MG63 (cell line): ENCODE measurements around the gene DAD1. TPM values are rescaled to one million over a fixed set of nuclear protein-coding genes. Genes with fewer than 3 reads are reported as not detected.
"Not testable (repeated sequence)": the region's sequence is repeated elsewhere in the genome, so short reads cannot be mapped to it uniquely, and the experiment has no call there.

Experiments
- DNase-seq: peaks from one replicate; pipeline ENCODE4 v3.0.0-alpha.2; 2020
- H3K27me3 ChIP-seq: fragments of 250-450 bp; sonication (Bioruptor Pico); 2 replicates; pipeline ENCODE4 v1.5.1; 2020; ENCODE audit warnings: mild to moderate bottlenecking, moderate library complexity
- H3K36me3 ChIP-seq: fragments of 250-450 bp; sonication (Bioruptor Pico); 2 replicates; pipeline ENCODE4 v1.5.1; 2020; ENCODE audit warnings: mild to moderate bottlenecking, moderate library complexity
- H3K4me3 ChIP-seq: fragments of 250-450 bp; sonication (Bioruptor Pico); 2 replicates; pipeline ENCODE4 v1.5.1; 2020; ENCODE audit warnings: mild to moderate bottlenecking, moderate library complexity
- H3K9me3 ChIP-seq: fragments of 250-450 bp; sonication (Bioruptor Pico); 2 replicates; pipeline ENCODE4 v1.5.1; 2020; ENCODE audit warnings: mild to moderate bottlenecking, moderate library complexity
- total RNA-seq: library from RNA; depleted of rRNA; stranded (reverse); fragments of >200 nt; shearing (Covaris generic); gene quantifications from 2 replicates; pipeline ENCODE4 v1.2.3, GENCODE V29; 2014; ENCODE audit warnings: low replicate concordance

The DAD1 gene
- total RNA-seq, 1 experiment from 2014 or later = 292 TPM

DNA sequence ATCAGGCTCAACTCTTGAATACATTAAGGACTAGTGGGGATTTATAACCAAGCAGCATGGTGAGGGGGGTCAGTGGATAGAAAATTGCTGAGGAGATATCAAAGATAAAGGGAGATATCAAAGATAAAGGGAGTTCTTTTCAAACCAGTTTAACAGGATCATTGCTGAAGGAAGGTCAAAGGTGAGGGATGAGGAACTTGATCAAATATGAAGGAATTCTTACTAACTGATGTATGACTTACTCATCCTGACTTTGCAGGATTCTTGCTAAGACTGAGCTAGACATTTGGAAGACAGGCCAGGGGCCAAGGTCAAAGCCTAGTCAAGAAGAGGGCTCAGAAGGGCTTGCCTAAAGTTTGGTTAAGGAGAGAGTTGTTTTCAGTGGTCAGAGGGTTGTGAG, 13.8 kb upstream of the DAD1 start:
- Histone ChIP-seq H3K27me3 (no peaks in the 10 kb centered on the region), H3K9me3 (no peaks in the 10 kb centered on the region), H3K36me3 (peaks cover 2% of the 10 kb centered on the region), H3K4me3 (no peak overlapping the region)
- peak; percentile 36 for DNase-seq

DNA sequence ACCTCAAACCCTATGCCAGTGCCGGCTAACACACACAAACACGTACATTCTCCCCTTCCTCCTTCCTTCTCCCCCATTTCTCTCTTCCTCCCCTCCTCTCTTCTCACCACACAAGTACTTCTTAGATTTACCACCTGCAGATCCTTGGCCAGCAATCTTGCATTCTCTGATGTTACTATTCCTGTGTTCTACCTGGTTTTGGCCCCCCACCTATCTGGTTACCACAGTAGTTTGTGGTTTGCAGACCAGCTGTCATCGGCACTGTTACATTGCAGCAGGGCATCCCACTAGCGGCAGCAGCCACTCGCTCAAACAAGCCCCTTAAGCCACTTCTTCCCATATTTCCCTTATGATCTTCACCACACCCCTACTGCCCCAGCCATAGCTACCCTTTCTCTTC, 13.0 kb upstream of the DAD1 start:
- Histone ChIP-seq H3K9me3 (no peaks in the 10 kb centered on the region), H3K4me3 (no peak overlapping the region), H3K27me3 (no peaks in the 10 kb centered on the region), H3K36me3 (peaks cover 2% of the 10 kb centered on the region)
- DNase-seq = no peak

DNA sequence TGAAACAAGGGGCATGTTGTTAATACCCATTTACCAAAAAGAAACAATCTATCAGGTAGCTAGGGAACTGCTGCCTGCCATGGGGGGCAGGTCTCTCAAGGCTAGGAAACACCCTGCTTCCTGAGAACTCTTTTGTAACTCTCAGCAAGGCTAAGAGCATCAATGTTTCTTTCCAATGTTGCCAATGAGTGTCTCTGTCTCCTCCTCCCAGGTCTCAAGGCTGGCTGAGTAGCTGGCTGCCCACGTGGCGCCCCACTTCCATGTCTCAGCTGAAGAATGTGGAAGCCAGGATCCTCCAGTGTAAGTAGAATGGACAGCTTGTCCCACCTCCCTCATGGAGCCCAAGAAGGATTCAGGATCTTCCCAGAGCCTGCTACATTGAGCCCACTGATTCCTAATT, 12.4 kb upstream of the DAD1 start:
- Histone ChIP-seq H3K9me3 (no peaks in the 10 kb centered on the region), H3K36me3 (peaks cover 2% of the 10 kb centered on the region), H3K27me3 (no peaks in the 10 kb centered on the region), H3K4me3 (no peak overlapping the region)
- no peak for DNase-seq

DNA sequence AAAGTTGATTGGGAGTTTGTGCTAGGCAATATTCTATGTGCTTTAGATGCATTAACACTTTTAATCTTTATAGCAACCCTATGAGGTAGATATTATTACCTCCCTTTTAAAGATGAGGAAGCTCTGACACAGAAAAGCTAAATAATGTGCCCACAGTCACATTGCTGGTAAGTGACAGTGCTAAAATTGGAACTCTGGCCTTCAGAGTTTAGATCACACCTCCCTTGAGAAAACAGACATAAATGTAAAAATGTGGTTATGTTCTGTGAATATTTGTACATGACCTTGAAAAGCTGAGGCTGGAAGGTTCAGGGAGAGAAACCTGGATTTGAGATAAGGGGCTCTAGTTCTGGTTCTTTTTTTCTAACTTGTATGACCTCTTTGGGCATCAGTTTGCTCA, 11.0 kb upstream of the DAD1 start:
- DNase-seq = no peak
- Histone ChIP-seq H3K36me3 (peaks cover 2% of the 10 kb centered on the region), H3K27me3 (no peaks in the 10 kb centered on the region), H3K4me3 (no peak overlapping the region), H3K9me3 (no peaks in the 10 kb centered on the region)

DNA sequence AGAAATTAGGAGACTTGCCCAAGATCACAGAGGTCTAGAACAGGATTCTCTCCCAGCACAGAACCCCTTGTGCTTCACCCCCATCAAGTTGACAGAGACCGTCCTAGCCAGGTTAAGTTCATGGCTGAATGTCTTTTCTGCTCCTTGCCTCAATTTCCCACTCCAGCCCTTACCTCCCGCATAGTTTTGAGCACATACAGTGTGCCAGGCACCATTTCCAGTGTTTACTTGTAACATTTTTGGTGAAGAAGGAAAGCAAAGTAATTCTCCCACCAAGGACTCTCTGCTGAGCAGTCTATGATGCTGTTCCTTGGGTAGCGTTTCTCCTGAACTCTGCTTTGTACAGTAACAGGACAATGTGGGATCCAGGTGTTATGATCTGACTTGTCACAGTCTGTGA, 10.3 kb upstream of the DAD1 start:
- no peak for DNase-seq
- H3K27me3 ChIP-seq = no peaks in the 10 kb centered on the region
- peaks cover 2% of the 10 kb centered on the region for H3K36me3 ChIP-seq
- no peak overlapping the region; the same call in none of the 2 replicates for H3K4me3 ChIP-seq
- no peaks in the 10 kb centered on the region for H3K9me3 ChIP-seq

- no peaks in the 10 kb centered on the region for H3K9me3 ChIP-seq
- peak overlapping the region; percentile 65 for H3K4me3 ChIP-seq
- DNase-seq = peak; percentile 13
- H3K36me3 ChIP-seq = peaks cover 2% of the 10 kb centered on the region
- no peaks in the 10 kb centered on the region for H3K27me3 ChIP-seq
These were observed 9.8 kb upstream of the DAD1 start for GRCh38 chr14:22598896-22599244.

DNA sequence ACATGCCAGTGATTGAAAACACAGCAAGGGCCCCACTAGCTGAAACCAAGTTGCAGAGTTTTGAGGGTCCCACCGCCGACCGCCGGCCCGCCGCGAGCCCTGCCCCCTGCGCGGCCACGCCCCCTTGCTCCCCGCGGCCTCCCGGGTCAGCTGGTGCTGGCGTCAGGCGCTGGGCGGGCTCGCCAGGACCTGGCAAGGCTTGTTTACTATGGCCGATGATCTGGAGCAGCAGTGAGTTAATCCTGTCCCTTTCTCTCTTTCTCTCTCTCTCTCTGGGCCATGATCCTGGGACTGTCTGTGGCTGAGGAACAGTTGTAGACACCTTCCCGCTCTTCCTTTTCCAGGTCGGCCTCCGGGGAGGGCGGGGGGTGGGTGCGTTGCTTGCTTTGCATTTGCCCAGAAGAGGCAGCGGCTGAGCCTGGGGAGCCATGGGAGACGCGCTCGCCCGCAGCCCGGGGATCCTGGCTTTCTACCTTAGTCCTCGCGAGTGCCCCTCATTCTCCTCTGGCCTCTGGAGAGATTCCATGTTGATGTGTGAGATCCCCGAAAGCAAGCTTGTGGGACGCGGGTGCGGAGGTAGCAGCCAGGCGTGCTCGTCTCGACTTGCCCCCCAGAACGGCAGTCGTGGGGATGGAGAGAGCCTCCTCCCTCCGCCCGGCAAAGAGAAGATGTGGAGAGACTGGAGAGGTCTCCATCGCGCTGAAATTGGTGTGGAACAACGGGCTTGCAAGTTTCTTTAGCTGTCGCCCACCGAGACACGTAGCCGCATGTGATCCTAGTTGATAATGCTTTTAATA, 9.3 kb upstream of the DAD1 start, which contains the start of gene ABHD4:
Gene ABHD4 (plus strand): TSS at position 202 of the 797 bp plus-strand sequence. CDS start 7 bp downstream, at position 209.
- Histone ChIP-seq H3K36me3 (peaks cover 2% of the 10 kb centered on the region), H3K9me3 (no peaks in the 10 kb centered on the region), H3K27me3 (no peaks in the 10 kb centered on the region), H3K4me3 (peak within 1 kb of the TSS; percentile 65)
- peak; percentile 63 for DNase-seq

GRCh38 chr14:22597771-22598098, 8.7 kb upstream of the DAD1 start:
- H3K9me3 ChIP-seq = no peaks in the 10 kb centered on the region
- H3K36me3 ChIP-seq = peaks cover 2% of the 10 kb centered on the region
- no peak for DNase-seq
- no peaks in the 10 kb centered on the region for H3K27me3 ChIP-seq
- peak overlapping the region; percentile 65 for H3K4me3 ChIP-seq

- H3K36me3 ChIP-seq = no peaks in the 10 kb centered on the region; the same call in 1 of the 2 replicates
- no peak for DNase-seq
- no peak overlapping the region; the same call in 1 of the 2 replicates for H3K4me3 ChIP-seq
- no peaks in the 10 kb centered on the region for H3K9me3 ChIP-seq
- no peaks in the 10 kb centered on the region for H3K27me3 ChIP-seq
These were observed 8.2 kb upstream of the DAD1 start for GRCh38 chr14:22597265-22597664.

GRCh38 chr14:22596354-22596879, 7.4 kb upstream of the DAD1 start:
- Histone ChIP-seq H3K9me3 (no peaks in the 10 kb centered on the region), H3K4me3 (no peak overlapping the region), H3K36me3 (no peaks in the 10 kb centered on the region), H3K27me3 (no peaks in the 10 kb centered on the region)
- DNase-seq = no peak

- Histone ChIP-seq H3K9me3 (no peaks in the 10 kb centered on the region), H3K36me3 (no peaks in the 10 kb centered on the region), H3K4me3 (no peak overlapping the region), H3K27me3 (no peaks in the 10 kb centered on the region)
- DNase-seq = no peak
These were observed 5.2 kb upstream of the DAD1 start for GRCh38 chr14:22594156-22594716.

GRCh38 chr14:22593601-22594000, 4.6 kb upstream of the DAD1 start:
- Histone ChIP-seq H3K27me3 (no peaks in the 10 kb centered on the region), H3K36me3 (no peaks in the 10 kb centered on the region), H3K9me3 (no peaks in the 10 kb centered on the region), H3K4me3 (no peak overlapping the region)
- no peak for DNase-seq

DNA sequence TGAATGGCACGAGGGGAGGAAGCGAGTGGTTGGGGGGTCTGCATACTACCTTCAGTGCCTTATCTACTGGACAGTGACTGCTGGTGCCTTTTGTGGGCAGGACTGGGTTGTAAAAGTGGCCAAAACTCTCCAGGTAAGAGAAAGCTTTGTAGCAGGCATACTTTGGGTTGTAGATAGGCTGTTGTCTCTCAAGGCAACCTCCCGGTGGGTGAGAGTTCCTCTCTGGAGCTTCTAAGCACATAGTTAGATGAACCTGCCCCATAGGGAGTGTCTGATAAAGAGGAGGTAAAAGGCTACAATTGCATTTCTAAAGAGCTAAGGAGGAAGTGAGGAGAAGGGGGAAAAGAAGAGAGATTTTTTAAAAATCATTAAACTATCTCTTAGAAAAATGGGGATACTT, 4.2 kb upstream of the DAD1 start:
- no peaks in the 10 kb centered on the region for H3K36me3 ChIP-seq
- H3K27me3 ChIP-seq = no peaks in the 10 kb centered on the region
- no peaks in the 10 kb centered on the region for H3K9me3 ChIP-seq
- no peak overlapping the region for H3K4me3 ChIP-seq
- DNase-seq = no peak

DNA sequence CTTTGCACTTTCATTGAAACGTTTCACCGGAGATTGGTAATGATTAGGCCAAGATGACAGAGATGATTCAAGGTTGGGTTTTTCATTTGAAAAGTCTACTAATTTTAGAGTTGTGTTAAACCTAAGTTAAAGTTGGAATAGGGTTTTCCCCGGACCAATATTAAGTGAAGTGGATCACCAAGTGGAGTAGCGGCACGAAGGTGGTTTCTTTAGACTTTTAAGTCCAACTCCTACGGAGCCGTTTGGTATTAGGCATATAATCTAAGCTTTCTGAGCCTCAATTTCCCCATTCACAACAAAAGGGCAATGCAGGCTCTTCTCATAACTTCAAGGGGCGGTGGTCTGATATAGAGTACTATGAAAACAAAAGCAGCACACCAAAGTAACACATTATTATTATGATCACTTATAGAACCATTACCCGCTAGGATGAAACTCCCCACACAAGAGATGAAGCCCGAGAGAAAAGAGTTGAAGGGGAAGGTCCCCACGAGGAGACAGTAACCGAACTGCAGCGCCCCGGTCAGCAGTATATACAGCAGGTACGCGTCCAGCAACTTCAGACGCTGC, 413 bp downstream of the DAD1 start:
- no peaks in the 10 kb centered on the region for H3K27me3 ChIP-seq
- H3K36me3 ChIP-seq = peaks cover 22% of the 10 kb centered on the region
- no peak for DNase-seq
- H3K4me3 ChIP-seq = peak overlapping the region; percentile 89
- H3K9me3 ChIP-seq = no peaks in the 10 kb centered on the region

DNA sequence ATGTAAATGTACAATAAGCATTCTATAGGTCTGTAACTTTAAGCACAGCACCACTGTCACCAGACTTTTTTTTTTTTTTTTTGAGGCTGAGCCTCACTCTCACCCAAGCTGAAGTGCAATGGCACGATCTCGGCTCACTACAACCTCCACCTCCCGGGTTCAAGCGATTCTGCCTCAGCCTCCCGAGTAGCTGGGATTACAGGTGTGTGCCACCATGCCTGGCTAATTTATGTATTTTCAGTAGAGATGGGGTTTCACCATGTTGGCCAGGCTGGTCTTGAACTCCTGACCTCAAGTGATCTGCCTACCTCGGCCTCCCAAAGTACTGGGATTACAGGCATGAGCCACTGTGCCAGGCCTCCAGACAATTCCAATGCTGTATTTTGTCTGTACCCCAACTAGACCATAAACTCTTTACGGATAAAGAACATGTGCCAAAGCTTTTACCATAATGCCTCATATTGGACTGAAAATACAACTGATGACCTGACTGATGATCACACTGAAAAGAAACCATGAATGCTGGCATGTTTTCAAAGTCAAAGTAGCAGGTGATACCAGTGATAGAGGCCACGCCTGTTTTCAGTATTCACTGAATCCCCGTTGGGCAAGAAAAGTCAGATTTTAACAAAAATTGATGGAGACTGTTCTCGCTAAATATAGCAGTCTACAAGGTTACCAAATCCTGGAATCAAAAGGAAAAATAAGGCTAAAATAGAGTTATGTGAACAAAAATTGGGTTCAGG, 1.2 kb downstream of the DAD1 start:
- H3K27me3 ChIP-seq, DNase-seq, H3K9me3 ChIP-seq: not testable (repeated sequence)
- Histone ChIP-seq H3K4me3 (peak overlapping the region; percentile 89), H3K36me3 (peaks cover 22% of the 10 kb centered on the region)

DNA sequence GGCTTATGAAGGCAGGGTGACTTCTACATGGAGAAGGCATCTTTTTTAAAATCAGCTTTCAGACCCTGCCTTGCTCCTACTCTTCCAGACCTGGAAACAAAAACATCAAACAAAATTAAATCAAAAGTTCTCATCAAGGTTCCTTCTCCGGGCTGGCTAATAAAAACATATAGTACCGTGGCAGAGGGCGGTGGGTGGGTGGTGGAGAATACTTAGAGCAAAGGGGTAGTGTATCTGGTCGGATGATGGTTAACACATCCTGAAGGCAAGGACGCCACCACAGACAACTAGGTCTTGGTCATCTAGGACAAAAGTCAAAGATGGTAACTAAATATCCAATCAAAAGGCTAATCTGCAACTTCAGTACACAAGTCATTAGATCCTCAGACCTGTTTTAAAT, 1.8 kb downstream of the DAD1 start:
- DNase-seq = no peak
- no peaks in the 10 kb centered on the region for H3K27me3 ChIP-seq
- H3K36me3 ChIP-seq = peaks cover 22% of the 10 kb centered on the region
- H3K9me3 ChIP-seq = no peaks in the 10 kb centered on the region
- no peak overlapping the region for H3K4me3 ChIP-seq

DNA sequence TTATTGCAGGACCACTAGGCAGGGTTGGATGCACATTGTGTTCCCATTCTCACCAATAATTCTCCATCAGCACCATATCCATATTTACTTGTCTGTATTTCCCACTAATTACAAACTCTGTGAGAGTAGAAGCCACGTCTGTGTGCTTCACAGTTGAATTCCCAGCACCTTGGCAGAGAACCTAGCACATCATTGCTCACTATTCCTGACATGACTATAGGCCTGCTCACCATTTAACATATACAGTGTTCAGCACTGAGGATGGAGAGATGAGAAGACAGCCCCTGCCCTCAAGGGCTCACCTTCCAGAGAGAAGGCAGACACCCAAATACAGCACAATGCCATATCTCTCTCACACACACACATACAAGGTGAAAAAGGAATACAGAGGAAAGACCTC, 5.0 kb downstream of the DAD1 start:
- H3K4me3 ChIP-seq = no peak overlapping the region

More for the DNA sequence above, 5.0 kb downstream of the DAD1 start:
- H3K27me3 ChIP-seq = no peaks in the 10 kb centered on the region
- no peak for DNase-seq
- no peaks in the 10 kb centered on the region for H3K9me3 ChIP-seq
- H3K36me3 ChIP-seq = peaks cover 22% of the 10 kb centered on the region
